Endothelial cell of umbilical vein (primary cell): ENCODE results near the gene SLC19A1. TPM values are rescaled to one million over a fixed set of nuclear protein-coding genes. Genes with fewer than 3 reads are reported as not detected.

Source experiments
- BruUV-seq: library from RNA; stranded (reverse); fragments of 400-500 nt; replicated peaks from 2 replicates; lab custom pipeline; 2021; lab: Mats Ljungman, UMichigan
- CTCF ChIA-PET: fragments of 300-600, 350-600 bp; sonication (Branson Sonifier 250); formaldehyde crosslinking; loops from one replicate; lab custom pipeline; 2021; ENCODE audit warnings: antibody characterized with exemption, inconsistent platforms; lab: Charles Lee
- POLR2A ChIA-PET: fragments of 300-600, 350-600 bp; sonication (Branson Sonifier 250); formaldehyde crosslinking; loops from one replicate; lab custom pipeline; 2021; ENCODE audit warnings: antibody characterized with exemption, inconsistent platforms; lab: Charles Lee
- DNase-seq: peaks from one replicate; pipeline ENCODE4 v3.0.0-alpha.2; 2011; ENCODE audit warnings: low read depth, low spot score
- FAIRE-seq: peaks from 2 replicates; lab custom pipeline; 2011; peaks lifted over from hg19 to GRCh38; lab: Jason Lieb, UNC
- H2AFZ ChIP-seq: 2 replicates; pipeline ENCODE4 v1.6.0; 2012; ENCODE audit warnings: low read depth, low read length, control low read depth, inconsistent platforms
- H3K27ac ChIP-seq: 2 replicates; pipeline ENCODE4 v1.5.1; 2011; ENCODE audit warnings: low read depth, mild to moderate bottlenecking, control low read depth, low read length, moderate library complexity; ENCODE audit not compliant: insufficient read depth
- H3K27me3 ChIP-seq, 2 experiments: 2 replicates each; pipeline versions ENCODE4 v1.6.0 to v1.6.1; 2011; ENCODE audit warnings: low read length in 2 of 2, mixed read lengths in 1 of 2; ENCODE audit not compliant: control insufficient read depth in 2 of 2, insufficient read depth in 2 of 2
- H3K36me3 ChIP-seq, 2 experiments: 2 replicates in 1 of 2; 3 replicates in 1 of 2; pipeline ENCODE4 v1.5.1; 2011; ENCODE audit warnings: low read length in 2 of 2, mild to moderate bottlenecking in 1 of 2, moderate library complexity in 1 of 2; ENCODE audit not compliant: control insufficient read depth in 2 of 2, insufficient read depth in 2 of 2; ENCODE audit errors: extremely low read depth in 1 of 2
- H3K4me1 ChIP-seq: 3 replicates; pipeline ENCODE4 v1.5.1; 2011; ENCODE audit warnings: mild to moderate bottlenecking, low read length; ENCODE audit not compliant: control insufficient read depth, insufficient read depth; ENCODE audit errors: extremely low read depth
- H3K4me2 ChIP-seq: 2 replicates; pipeline ENCODE4 v1.6.1; 2011; ENCODE audit warnings: low read length, control low read depth, mixed read lengths; ENCODE audit not compliant: insufficient read depth
- H3K4me3 ChIP-seq, 3 experiments: fragments of 200-600 bp in 1 of 3; sonication (generic), shearing (Covaris generic) in 1 of 3; replicated peaks in 1 of 3; 2 replicates each; pipeline ENCODE4 v1.5.1; 2011 to 2016; ENCODE audit warnings: control low read depth in 3 of 3, low read length in 3 of 3, mild to moderate bottlenecking in 2 of 3, inconsistent platforms in 1 of 3, low read depth in 1 of 3, moderate library complexity in 1 of 3; ENCODE audit not compliant: insufficient read depth in 1 of 3
- H3K79me2 ChIP-seq: 2 replicates; pipeline ENCODE4 v1.6.0; 2012; ENCODE audit warnings: low read length, inconsistent platforms; ENCODE audit not compliant: control insufficient read depth, insufficient read depth
- H3K9ac ChIP-seq: replicated peaks from 2 replicates; pipeline ENCODE3; 2011; ENCODE audit warnings: low read length, control low read depth; ENCODE audit not compliant: insufficient read depth; ENCODE audit errors: extremely low read depth
- H3K9me1 ChIP-seq: replicated peaks from 3 replicates; pipeline ENCODE4 v1.6.0; 2011; ENCODE audit warnings: mild to moderate bottlenecking, low read length; ENCODE audit not compliant: control insufficient read depth, insufficient read depth; ENCODE audit errors: extremely low read depth
- H3K9me3 ChIP-seq: replicated peaks from 2 replicates; pipeline ENCODE4 v1.5.1; 2012; ENCODE audit warnings: low read length, inconsistent platforms; ENCODE audit not compliant: control insufficient read depth, insufficient read depth
- H4K20me1 ChIP-seq: replicated peaks from 2 replicates; pipeline ENCODE3; 2011; ENCODE audit warnings: mild to moderate bottlenecking, low read length; ENCODE audit not compliant: control insufficient read depth, insufficient read depth; ENCODE audit errors: extremely low read depth
- EZH2 ChIP-seq: IDR thresholded peaks from 2 replicates; pipeline ENCODE4 v1.6.1; 2012; ENCODE audit warnings: borderline replicate concordance, low read depth, mild to moderate bottlenecking, moderate library complexity, low read length, inconsistent platforms; ENCODE audit not compliant: severe bottlenecking
- FOS ChIP-seq: IDR thresholded peaks from 2 replicates; pipeline ENCODE4 v1.6.1; 2011; ENCODE audit warnings: mild to moderate bottlenecking, low read length, moderate library complexity, borderline replicate concordance; ENCODE audit not compliant: insufficient read depth
- GATA2 ChIP-seq: IDR thresholded peaks from 2 replicates; pipeline ENCODE4 v1.7.0; 2011; ENCODE audit warnings: low read depth, mild to moderate bottlenecking, moderate library complexity, mixed read lengths, low read length; ENCODE audit not compliant: insufficient read length, insufficient read depth
- JUN ChIP-seq: IDR thresholded peaks from 2 replicates; pipeline ENCODE4 v1.6.1; 2011; ENCODE audit warnings: borderline replicate concordance, low read depth; ENCODE audit not compliant: insufficient read length, insufficient read depth
- MYC ChIP-seq: IDR thresholded peaks from one replicate; pipeline ENCODE4 v1.6.1; 2011; ENCODE audit warnings: mild to moderate bottlenecking, low read depth, low read length
- POLR2A ChIP-seq: IDR thresholded peaks from 2 replicates; pipeline ENCODE4 v1.6.1; 2012; ENCODE audit warnings: low read depth, mild to moderate bottlenecking, control low read depth, low read length
- POLR2AphosphoS5 ChIP-seq: IDR thresholded peaks from 2 replicates; pipeline ENCODE4 v1.6.1; 2012; ENCODE audit warnings: low read depth, mild to moderate bottlenecking, control low read depth, low read length, moderate library complexity; ENCODE audit not compliant: insufficient read depth
- dilution Hi-C: fragments of 300-500 bp; cut with MboI; formaldehyde crosslinking; loops from one replicate; pipeline ENCODE4 v1.15.0; 2019; ENCODE audit warnings: low sequenced_read_pairs; ENCODE audit not compliant: extremely low pct_ligation_motif_present
- intact Hi-C: fragments of 100-400 bp; cut with micrococcal nuclease; formaldehyde crosslinking; loops from one replicate; pipeline ENCODE4 v1.10.0; 2022
- polyA plus RNA-seq, 4 experiments: library from polyadenylated mRNA; depleted of rRNA in 3 of 4; stranded (reverse) in 3 of 4; unstranded in 1 of 4; fragments of >200 nt; gene quantifications; 2 replicates each; pipeline versions ENCODE4 v1.2.1 to v1.2.3, GENCODE V29; 2011 to 2012; ENCODE audit warnings: missing spikeins in 1 of 4
- total RNA-seq: library from RNA; stranded (reverse); gene quantifications from 2 replicates; pipeline ENCODE4 v1.2.3, GENCODE V29; 2021
- TF ChIP-seq, protein P1 (sequence below): IDR thresholded peaks from 2 replicates; pipeline ENCODE4 v1.6.1; 2011; ENCODE audit not compliant: insufficient read depth, insufficient read length
- TF ChIP-seq, protein P2 (sequence below), 2 donors: IDR thresholded peaks; 1 replicate in 1 of 2; 2 replicates in 1 of 2; pipeline ENCODE4 v1.5.1; 2011; ENCODE audit warnings: low read length in 2 of 2, mild to moderate bottlenecking in 2 of 2, moderate library complexity in 2 of 2, control low read depth in 1 of 2, inconsistent platforms in 1 of 2, low read depth in 1 of 2; ENCODE audit not compliant: insufficient read depth in 1 of 2; ENCODE audit errors: extremely low read depth in 1 of 2

Gene SLC19A1
- total and polyA plus RNA-seq, 2 donors (not counting 3 experiments of a cell fraction or from before 2014, with no cell fraction given) = 36.3 to 54.6 TPM

DNA sequence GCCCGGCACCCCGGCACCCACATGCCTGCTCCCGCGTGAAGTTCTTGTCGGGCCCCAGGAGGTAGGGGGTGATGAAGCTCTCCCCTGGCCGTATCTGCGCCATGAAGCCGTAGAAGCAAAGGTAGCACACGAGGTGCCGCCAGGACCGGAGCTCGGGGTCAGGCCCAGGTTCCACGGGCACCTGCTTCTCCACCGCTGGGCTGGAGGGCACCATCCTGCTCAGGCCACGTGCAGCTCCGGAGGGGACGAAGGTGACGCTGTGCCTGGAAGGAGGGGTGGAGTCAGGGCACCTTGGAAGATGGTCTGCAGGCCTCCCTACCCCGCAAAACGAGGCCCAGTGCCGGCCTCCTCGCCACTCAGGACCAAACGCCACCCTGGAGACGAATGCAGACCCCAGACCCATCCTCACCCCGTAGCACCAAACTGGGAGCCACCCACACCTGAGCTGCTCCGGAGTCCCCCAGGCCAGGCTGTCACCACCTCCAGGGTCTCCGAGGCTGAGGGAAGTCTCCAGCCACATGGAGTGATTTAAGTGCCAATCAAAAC is 4.4 kb downstream of the SLC19A1 start:
- Histone ChIP-seq H3K4me1 (peaks cover 31% of the 10 kb centered on the region), H3K9me1 (no peaks in the 10 kb centered on the region), H3K9me3 (no peaks in the 10 kb centered on the region), H2AFZ (no peak overlapping the region), H3K4me2 (no peak overlapping the region), H3K27ac (no peak overlapping the region), H3K79me2 (peaks cover 63% of the 10 kb centered on the region), H3K4me3 (no peak overlapping the region), H3K9ac (no peak overlapping the region), H3K27me3 (no peaks in the 10 kb centered on the region), H3K36me3 (peaks cover 0 to 2% of the 10 kb centered on the region in 2 experiments), H4K20me1 (no peaks in the 10 kb centered on the region)
- POLR2A ChIA-PET = no interaction called here
- dilution Hi-C loops = no loop called here
- intact Hi-C loops = loop anchor here (10.0 kb wide), 1 partner anchor 63 kb away; no protein-coding TSS in a partner anchor
- DNase-seq (no peak), FAIRE-seq (no peak)
- TF ChIP-seq GATA2 = no peak
- TF ChIP-seq, protein P1, sequence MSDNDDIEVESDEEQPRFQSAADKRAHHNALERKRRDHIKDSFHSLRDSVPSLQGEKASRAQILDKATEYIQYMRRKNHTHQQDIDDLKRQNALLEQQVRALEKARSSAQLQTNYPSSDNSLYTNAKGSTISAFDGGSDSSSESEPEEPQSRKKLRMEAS = no peak
- no peak for TF ChIP-seq FOS
- TF ChIP-seq POLR2AphosphoS5 = no peak
- no peak for TF ChIP-seq EZH2
- TF ChIP-seq MYC = no peak
- no peak for TF ChIP-seq JUN
- TF ChIP-seq, protein P2, sequence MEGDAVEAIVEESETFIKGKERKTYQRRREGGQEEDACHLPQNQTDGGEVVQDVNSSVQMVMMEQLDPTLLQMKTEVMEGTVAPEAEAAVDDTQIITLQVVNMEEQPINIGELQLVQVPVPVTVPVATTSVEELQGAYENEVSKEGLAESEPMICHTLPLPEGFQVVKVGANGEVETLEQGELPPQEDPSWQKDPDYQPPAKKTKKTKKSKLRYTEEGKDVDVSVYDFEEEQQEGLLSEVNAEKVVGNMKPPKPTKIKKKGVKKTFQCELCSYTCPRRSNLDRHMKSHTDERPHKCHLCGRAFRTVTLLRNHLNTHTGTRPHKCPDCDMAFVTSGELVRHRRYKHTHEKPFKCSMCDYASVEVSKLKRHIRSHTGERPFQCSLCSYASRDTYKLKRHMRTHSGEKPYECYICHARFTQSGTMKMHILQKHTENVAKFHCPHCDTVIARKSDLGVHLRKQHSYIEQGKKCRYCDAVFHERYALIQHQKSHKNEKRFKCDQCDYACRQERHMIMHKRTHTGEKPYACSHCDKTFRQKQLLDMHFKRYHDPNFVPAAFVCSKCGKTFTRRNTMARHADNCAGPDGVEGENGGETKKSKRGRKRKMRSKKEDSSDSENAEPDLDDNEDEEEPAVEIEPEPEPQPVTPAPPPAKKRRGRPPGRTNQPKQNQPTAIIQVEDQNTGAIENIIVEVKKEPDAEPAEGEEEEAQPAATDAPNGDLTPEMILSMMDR (IDR thresholded peaks at IDR 0.05; ENCODE audit: extremely low read depth in 1 of 2, insufficient read depth in 1 of 2, low read depth in 1 of 2, low read length in 2 of 2) = no peak
- TF ChIP-seq POLR2A = no peak
- CTCF ChIA-PET = interaction anchor here (1.3 kb wide), 1 partner anchor 18 kb away, joined by 4 read pairs; no protein-coding TSS in a partner anchor
- BruUV-seq = no TSS peak
